Esophagus (tissue), 2 donors: Measurements from ENCODE around the gene TMEM151B. TPM values are rescaled to one million over a fixed set of nuclear protein-coding genes. Genes with fewer than 3 reads are reported as not detected.

Experiments
- H3K27ac ChIP-seq, 2 donors: one replicate each; pipeline ENCODE4 v1.5.1; 2013; ENCODE audit warnings: low read depth in 2 of 2, mild to moderate bottlenecking in 2 of 2, inconsistent platforms in 1 of 2, low read length in 1 of 2, moderate library complexity in 1 of 2
- H3K27me3 ChIP-seq, 2 donors: one replicate each; pipeline ENCODE4 v1.6.1; 2013; ENCODE audit warnings: low read length in 2 of 2, control low read depth in 1 of 2, mild to moderate bottlenecking in 1 of 2; ENCODE audit not compliant: insufficient read depth in 2 of 2, control insufficient read depth in 1 of 2
- H3K36me3 ChIP-seq, 2 donors: one replicate each; pipeline ENCODE4 v1.6.1; 2013; ENCODE audit warnings: low read length in 1 of 2; ENCODE audit not compliant: control insufficient read depth in 2 of 2, insufficient read depth in 2 of 2
- H3K4me1 ChIP-seq, 2 donors: one replicate each; pipeline ENCODE4 v1.6.1; 2013; ENCODE audit warnings: low read length in 1 of 2; ENCODE audit not compliant: control insufficient read depth in 2 of 2, insufficient read depth in 2 of 2
- H3K4me3 ChIP-seq, 2 donors: one replicate each; pipeline ENCODE4 v1.5.1; 2013; ENCODE audit warnings: low read length in 2 of 2, mild to moderate bottlenecking in 2 of 2, low read depth in 1 of 2, moderate library complexity in 1 of 2
- H3K9me3 ChIP-seq, 2 donors: one replicate each; pipeline ENCODE4 v1.6.1; 2013; ENCODE audit warnings: mild to moderate bottlenecking in 2 of 2, low read depth in 1 of 2, low read length in 1 of 2, moderate library complexity in 1 of 2; ENCODE audit not compliant: control insufficient read depth in 2 of 2, insufficient read depth in 1 of 2
- WGBS, 2 donors: extraction: QIAGEN DNeasy Blood & Tissue Kit; methylation state at CpG; one replicate each; pipeline ENCODE4 v1.1.7; 2013; 5-methylcytosine and 5-hydroxymethylcytosine counted together
- polyA plus RNA-seq, 2 donors: library from polyadenylated mRNA; stranded (reverse); fragments of 200-250 nt; gene quantifications; one replicate each; pipeline ENCODE4 v1.2.3, GENCODE V29; 2013
- donor health status: healthy with polysubstance abuse.
- donor health status: Bipolar disorder and iron deficiency.

The TMEM151B gene
- polyA plus RNA-seq, 2 donors, result 0.06 TPM; not detected in 1

GRCh38 chr6:44355640-44356039 is 85.4 kb downstream of the TMEM151B start:
- H3K27ac ChIP-seq, result no peak overlapping the region
- no peaks in the 10 kb centered on the region for H3K4me1 ChIP-seq
- WGBS, 2 donors, result 82 to 88% methylated on average over 4 of the region's 4 CpGs
- no peaks in the 10 kb centered on the region for H3K27me3 ChIP-seq
- H3K9me3 ChIP-seq, result peaks cover 0 to 3% of the 10 kb centered on the region in 2 donors
- no peaks in the 10 kb centered on the region for H3K36me3 ChIP-seq
- no peak overlapping the region for H3K4me3 ChIP-seq

GRCh38 chr6:44356487-44356886 is 86.2 kb downstream of the TMEM151B start:
- H3K27ac ChIP-seq, result no peak overlapping the region
- no peaks in the 10 kb centered on the region for H3K36me3 ChIP-seq
- WGBS, 2 donors, result 53 to 73% methylated on average over 1 of the region's 1 CpG
- no peak overlapping the region for H3K4me3 ChIP-seq
- peaks cover 0 to 3% of the 10 kb centered on the region in 2 donors for H3K9me3 ChIP-seq
- no peaks in the 10 kb centered on the region for H3K4me1 ChIP-seq
- H3K27me3 ChIP-seq, result no peaks in the 10 kb centered on the region

Other genes starting within 250 kb of the TMEM151B start
- 10 to 100 TPM; 31.9 to 63.8 TPM for gene MRPL14, start 143.0 kb upstream of the TMEM151B start, polyA plus RNA-seq
- gene TMEM63B, start 142.9 kb upstream of the TMEM151B start, polyA plus RNA-seq, result 10 to 100 TPM; 21.6 to 37.9 TPM
- under 1 TPM; 0.19 to 0.29 TPM for gene CAPN11, start 111.6 kb upstream of the TMEM151B start, polyA plus RNA-seq
- gene MYMX, start 53.5 kb upstream of the TMEM151B start, polyA plus RNA-seq, result under 1 TPM in 1 of 2 donors, not detected in 1; 0.05 TPM
- 10 to 100 TPM; 11.6 to 18.5 TPM for gene SLC29A1, start 46.9 kb upstream of the TMEM151B start, polyA plus RNA-seq
- gene HSP90AB1, start 23.3 kb upstream of the TMEM151B start, polyA plus RNA-seq, result 100 to 1,000 TPM; 129 to 403 TPM
- 10 to 100 TPM in 1 of 2 donors, 1 to 10 TPM in 1; 4.3 to 13.0 TPM for gene SLC35B2, start 12.9 kb upstream of the TMEM151B start, polyA plus RNA-seq
- 1 to 10 TPM; 3.8 to 8.1 TPM for gene NFKBIE, start 4.9 kb upstream of the TMEM151B start, polyA plus RNA-seq
- gene AARS2, start 42.9 kb downstream of the TMEM151B start, polyA plus RNA-seq, result 1 to 10 TPM; 7.0 to 8.5 TPM
- gene SPATS1, start 72.2 kb downstream of the TMEM151B start, polyA plus RNA-seq, result not detected
- 1 to 10 TPM; 4.6 to 7.8 TPM for gene CDC5L, start 117.3 kb downstream of the TMEM151B start, polyA plus RNA-seq